AG04449 (cell line): ENCODE data around the gene RIN1.
"Not testable (repeated sequence)": the region's sequence is repeated elsewhere in the genome, so short reads cannot be mapped to it uniquely, and the experiment has no call there.

Experiments used
- CTCF ChIA-PET: fragments of 350-600 bp; formaldehyde crosslinking; extraction: SDS; loops from one replicate; lab custom pipeline; 2021; ENCODE audit warnings: antibody characterized with exemption; lab: Yijun Ruan, JAX
- POLR2A ChIA-PET: fragments of 400-600, 350-600 bp; formaldehyde crosslinking; extraction: SDS; loops from one replicate; lab custom pipeline; 2020; ENCODE audit warnings: antibody characterized with exemption, inconsistent platforms; lab: Yijun Ruan, JAX
- DNase-seq: peaks from one replicate; pipeline ENCODE4 v3.0.0-alpha.2; 2010; ENCODE audit warnings: low read depth, low spot score
- H3K4me3 ChIP-seq: 2 replicates; pipeline ENCODE4 v1.5.1; 2011; ENCODE audit warnings: low read depth, mild to moderate bottlenecking, control low read depth, low read length
- TF ChIP-seq, protein P1 (sequence below): IDR thresholded peaks from one replicate; pipeline ENCODE4 v1.5.1; 2011; ENCODE audit warnings: mild to moderate bottlenecking, moderate library complexity, low read length, control low read depth, inconsistent platforms; ENCODE audit not compliant: insufficient read depth; ENCODE audit errors: missing control alignments

RIN1 gene, protein sequence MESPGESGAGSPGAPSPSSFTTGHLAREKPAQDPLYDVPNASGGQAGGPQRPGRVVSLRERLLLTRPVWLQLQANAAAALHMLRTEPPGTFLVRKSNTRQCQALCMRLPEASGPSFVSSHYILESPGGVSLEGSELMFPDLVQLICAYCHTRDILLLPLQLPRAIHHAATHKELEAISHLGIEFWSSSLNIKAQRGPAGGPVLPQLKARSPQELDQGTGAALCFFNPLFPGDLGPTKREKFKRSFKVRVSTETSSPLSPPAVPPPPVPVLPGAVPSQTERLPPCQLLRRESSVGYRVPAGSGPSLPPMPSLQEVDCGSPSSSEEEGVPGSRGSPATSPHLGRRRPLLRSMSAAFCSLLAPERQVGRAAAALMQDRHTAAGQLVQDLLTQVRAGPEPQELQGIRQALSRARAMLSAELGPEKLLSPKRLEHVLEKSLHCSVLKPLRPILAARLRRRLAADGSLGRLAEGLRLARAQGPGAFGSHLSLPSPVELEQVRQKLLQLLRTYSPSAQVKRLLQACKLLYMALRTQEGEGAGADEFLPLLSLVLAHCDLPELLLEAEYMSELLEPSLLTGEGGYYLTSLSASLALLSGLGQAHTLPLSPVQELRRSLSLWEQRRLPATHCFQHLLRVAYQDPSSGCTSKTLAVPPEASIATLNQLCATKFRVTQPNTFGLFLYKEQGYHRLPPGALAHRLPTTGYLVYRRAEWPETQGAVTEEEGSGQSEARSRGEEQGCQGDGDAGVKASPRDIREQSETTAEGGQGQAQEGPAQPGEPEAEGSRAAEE

GRCh38 chr11:66336234-66337102 lies at the start of gene RIN1:
Gene RIN1 (minus strand): TSS chr11:66336434. CDS start chr11:66336402, 32 bp downstream.
- TF ChIP-seq, protein P1, sequence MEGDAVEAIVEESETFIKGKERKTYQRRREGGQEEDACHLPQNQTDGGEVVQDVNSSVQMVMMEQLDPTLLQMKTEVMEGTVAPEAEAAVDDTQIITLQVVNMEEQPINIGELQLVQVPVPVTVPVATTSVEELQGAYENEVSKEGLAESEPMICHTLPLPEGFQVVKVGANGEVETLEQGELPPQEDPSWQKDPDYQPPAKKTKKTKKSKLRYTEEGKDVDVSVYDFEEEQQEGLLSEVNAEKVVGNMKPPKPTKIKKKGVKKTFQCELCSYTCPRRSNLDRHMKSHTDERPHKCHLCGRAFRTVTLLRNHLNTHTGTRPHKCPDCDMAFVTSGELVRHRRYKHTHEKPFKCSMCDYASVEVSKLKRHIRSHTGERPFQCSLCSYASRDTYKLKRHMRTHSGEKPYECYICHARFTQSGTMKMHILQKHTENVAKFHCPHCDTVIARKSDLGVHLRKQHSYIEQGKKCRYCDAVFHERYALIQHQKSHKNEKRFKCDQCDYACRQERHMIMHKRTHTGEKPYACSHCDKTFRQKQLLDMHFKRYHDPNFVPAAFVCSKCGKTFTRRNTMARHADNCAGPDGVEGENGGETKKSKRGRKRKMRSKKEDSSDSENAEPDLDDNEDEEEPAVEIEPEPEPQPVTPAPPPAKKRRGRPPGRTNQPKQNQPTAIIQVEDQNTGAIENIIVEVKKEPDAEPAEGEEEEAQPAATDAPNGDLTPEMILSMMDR: peak; percentile 29
- peak; percentile 71 for DNase-seq
- CTCF ChIA-PET: interaction anchor here (0.9 to 8.8 kb wide), 14 partner anchors 9 to 70 kb away, joined by 3 to 231 read pairs (median 6); partner anchors contain the start of genes BRMS1, CD248, RAB1B and YIF1A
- POLR2A ChIA-PET: interaction anchor here (0.6 to 3.7 kb wide), 9 partner anchors 8 to 281 kb away, joined by 3 to 106 read pairs (median 12); partner anchors contain the start of genes B4GAT1, BRMS1, CD248 and YIF1A
- peak within 1 kb of the TSS; percentile 80 for H3K4me3 ChIP-seq

DNA sequence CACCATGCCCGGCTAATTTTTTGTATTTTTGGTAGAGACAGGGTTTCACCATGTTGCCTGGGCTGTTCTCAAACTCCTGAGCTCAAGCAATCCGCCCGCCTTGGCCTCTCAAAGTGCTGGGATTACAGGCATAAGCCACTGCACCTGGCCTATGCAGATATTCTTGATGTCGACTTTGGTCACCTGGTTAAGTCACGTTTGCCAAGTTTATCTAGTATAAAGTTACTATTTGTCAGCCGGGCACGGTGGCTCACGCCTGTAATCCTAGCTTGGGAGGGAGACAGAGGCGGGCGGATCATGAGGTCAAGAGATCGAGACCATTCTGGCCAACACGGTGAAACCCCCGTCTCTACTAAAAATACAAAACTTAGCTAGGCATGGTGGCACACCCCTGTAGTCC lies 48.1 kb upstream of the RIN1 start:
- ChIA-PET CTCF (interaction anchor here (0.9 to 11.1 kb wide), 12 partner anchors 11 to 73 kb away, joined by 3 to 260 read pairs (median 23); partner anchors contain the start of genes MRPL11 and SLC29A2), POLR2A (interaction anchor here (0.7 kb wide), 2 partner anchors 148 to 168 kb away, joined by 3 read pairs; no protein-coding TSS in a partner anchor)
- DNase-seq, H3K4me3 ChIP-seq: not testable (repeated sequence)

DNA sequence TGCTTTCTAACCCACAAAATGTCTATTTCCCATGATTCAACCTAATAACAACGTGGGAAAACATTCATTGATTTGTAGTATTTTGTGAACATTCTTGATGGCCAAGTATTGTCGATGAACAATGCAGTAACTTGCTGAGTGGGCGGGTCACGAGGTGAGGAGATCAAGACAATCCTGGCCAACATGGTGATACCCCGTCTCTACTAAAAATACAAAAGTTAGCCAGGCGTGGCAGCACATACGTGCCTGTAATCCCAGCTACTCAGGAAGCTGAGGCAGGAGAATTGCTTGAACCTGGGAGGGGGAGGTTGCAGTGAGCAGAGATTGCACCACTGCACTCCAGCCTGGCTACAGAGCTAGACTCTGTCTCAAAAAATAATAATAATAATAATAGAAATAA lies 44.0 kb upstream of the RIN1 start:
- DNase-seq, H3K4me3 ChIP-seq, POLR2A ChIA-PET: not testable (repeated sequence)
- CTCF ChIA-PET: interaction anchor here (0.8 to 2.8 kb wide), 5 partner anchors 9 to 69 kb away, joined by 3 to 32 read pairs (median 5); partner anchors contain the start of gene SLC29A2

DNA sequence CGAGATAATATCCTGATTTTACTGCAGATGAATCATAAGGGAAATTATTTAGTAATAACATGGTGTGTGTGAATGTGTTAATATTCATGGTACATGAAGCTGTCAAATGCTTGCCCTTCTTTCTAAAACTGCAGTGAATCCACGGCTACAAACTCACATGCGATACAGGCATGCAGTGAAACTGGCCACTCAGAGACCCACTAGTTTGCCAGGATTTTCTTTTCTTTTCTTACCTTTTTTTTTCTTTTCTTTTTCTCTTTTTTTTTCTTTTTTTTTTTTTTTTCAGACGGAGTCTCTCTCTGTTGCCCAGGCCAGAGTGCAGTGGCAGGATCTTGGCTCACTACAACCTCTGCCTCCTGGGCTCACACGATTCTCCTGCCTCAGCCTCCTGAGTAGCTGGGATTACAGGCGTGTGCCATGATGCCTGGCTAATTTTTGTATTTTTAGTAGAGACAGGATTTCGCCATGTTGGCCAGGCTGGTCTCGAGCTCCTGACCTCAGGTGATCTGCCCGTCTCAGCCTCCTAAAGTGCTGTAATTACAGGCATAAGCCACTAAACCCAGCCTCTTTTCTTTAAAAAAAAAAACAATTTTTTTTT lies 37.6 kb upstream of the RIN1 start:
- POLR2A ChIA-PET: not testable (repeated sequence)

GRCh38 chr11:66373265-66373664 lies 37.0 kb upstream of the RIN1 start:
- ChIA-PET CTCF (interaction anchor here (1.3 to 10.1 kb wide), 3 partner anchors 10 to 27 kb away, joined by 7 to 197 read pairs (median 10); no protein-coding TSS in a partner anchor), POLR2A (no interaction called here)
- TF ChIP-seq, protein P1: no peak
- no peak overlapping the region for H3K4me3 ChIP-seq
- DNase-seq: no peak

More for the DNA sequence above, 37.6 kb upstream of the RIN1 start:
- H3K4me3 ChIP-seq, DNase-seq: not testable (repeated sequence)
- CTCF ChIA-PET: interaction anchor here (2.3 to 10.1 kb wide), 2 partner anchors 14 to 26 kb away, joined by 10 to 197 read pairs; no protein-coding TSS in a partner anchor

DNA sequence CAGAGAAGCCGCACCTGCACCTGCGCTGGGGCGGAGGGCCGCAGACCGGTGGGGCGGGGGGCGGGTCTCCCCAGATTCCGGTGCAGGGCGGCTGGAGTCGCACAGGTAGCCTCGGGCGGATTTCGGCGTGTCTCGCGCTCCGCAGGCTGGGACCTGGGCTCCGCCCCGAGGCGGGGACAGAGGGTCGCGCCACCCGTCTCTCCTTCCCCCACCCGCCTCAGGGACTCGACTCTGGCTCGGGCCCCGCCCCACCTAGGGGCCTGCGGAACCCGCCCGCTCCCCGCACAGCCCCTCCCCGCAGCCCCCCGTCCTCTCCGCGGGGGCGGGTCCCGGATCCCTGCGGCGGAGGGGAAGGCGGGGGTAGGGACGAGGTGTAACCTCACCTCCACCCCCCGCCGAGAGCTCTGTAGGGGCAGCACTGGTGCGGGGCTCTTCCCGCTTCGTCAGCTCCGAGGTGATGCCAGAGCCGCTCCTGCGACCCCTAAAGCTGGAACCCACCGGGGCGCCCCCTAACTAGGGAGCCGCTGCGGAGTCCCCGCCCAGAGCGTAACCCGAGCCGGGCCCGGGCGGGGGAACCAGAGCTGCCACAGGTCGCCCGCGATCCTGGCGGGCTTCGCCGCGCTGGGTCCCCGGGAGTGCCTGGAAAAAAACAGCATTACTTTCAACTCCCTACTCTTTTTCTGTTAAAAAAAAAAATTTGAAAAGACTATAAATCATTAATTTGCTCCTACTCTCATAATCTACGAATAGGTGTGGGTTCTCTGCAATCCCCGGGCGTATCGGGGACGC lies 35.6 kb upstream of the RIN1 start, which contains the start of gene SLC29A2:
SLC29A2 (minus strand) TSS at position 134 of the 789 bp plus-strand sequence. CDS start 169 bp downstream, outside the sequence.
- H3K4me3 ChIP-seq: peak within 1 kb of the TSS; percentile 61
- CTCF ChIA-PET: interaction anchor here (0.8 to 10.1 kb wide), 7 partner anchors 8 to 149 kb away, joined by 3 to 197 read pairs (median 5); no protein-coding TSS in a partner anchor
- TF ChIP-seq, protein P1: no peak
- DNase-seq: no peak
- POLR2A ChIA-PET: no interaction called here
